Activated naive CD8-positive, alpha-beta T cell treated with anti-CD3 and anti-CD28 coated beads, Interleukin-2, amount 10 ng/mL, durations not matched to agents 7 days and 5 days (primary cell): ENCODE results near the gene B3GNT9. TPM values are rescaled to one million over a fixed set of nuclear protein-coding genes. Genes with fewer than 3 reads are reported as not detected.
A peak's percentile ranks its signal among the peaks of the same experiment; 100 is the strongest.

ENCODE experiments used
- ATAC-seq: fragments of 150-1000 bp; cut with Tn5 transposase; one replicate; pipeline ENCODE4 v1.10.0; 2021; ENCODE audit warnings: low read depth, moderate library complexity
- POLR2A ChIA-PET: fragments of 350-600 bp; sonication (Branson Sonifier 250); formaldehyde crosslinking; loops from one replicate; lab custom pipeline; 2021; ENCODE audit warnings: antibody characterized with exemption; lab: Charles Lee
- DNase-seq: peaks from one replicate; pipeline ENCODE4 v3.0.0; 2021
- H3K27ac Mint-ChIP-seq: one replicate; pipeline ENCODE4 v1.8.0; 2022; ENCODE audit warnings: mild to moderate bottlenecking, mixed read lengths
- H3K27me3 Mint-ChIP-seq: one replicate; pipeline ENCODE4 v1.8.0; 2022; ENCODE audit warnings: mild to moderate bottlenecking, moderate library complexity, mixed read lengths
- H3K36me3 Mint-ChIP-seq: one replicate; pipeline ENCODE4 v1.8.0; 2021; ENCODE audit warnings: mild to moderate bottlenecking, mixed read lengths
- H3K4me1 Mint-ChIP-seq: one replicate; pipeline ENCODE4 v1.8.0; 2021; ENCODE audit warnings: mixed read lengths
- H3K4me3 Mint-ChIP-seq: one replicate; pipeline ENCODE4 v1.8.0; 2022; ENCODE audit warnings: mild to moderate bottlenecking, moderate library complexity, mixed read lengths
- H3K9me3 Mint-ChIP-seq: one replicate; pipeline ENCODE4 v1.8.0; 2021; ENCODE audit warnings: mixed read lengths
- total RNA-seq, 2 experiments: library from RNA; stranded (reverse); gene quantifications; one replicate each; pipeline ENCODE4 v1.2.3, GENCODE V29; 2021

The B3GNT9 gene
- total RNA-seq, 2 experiments from 2014 or later: 9.0 to 10.1 TPM

DNA sequence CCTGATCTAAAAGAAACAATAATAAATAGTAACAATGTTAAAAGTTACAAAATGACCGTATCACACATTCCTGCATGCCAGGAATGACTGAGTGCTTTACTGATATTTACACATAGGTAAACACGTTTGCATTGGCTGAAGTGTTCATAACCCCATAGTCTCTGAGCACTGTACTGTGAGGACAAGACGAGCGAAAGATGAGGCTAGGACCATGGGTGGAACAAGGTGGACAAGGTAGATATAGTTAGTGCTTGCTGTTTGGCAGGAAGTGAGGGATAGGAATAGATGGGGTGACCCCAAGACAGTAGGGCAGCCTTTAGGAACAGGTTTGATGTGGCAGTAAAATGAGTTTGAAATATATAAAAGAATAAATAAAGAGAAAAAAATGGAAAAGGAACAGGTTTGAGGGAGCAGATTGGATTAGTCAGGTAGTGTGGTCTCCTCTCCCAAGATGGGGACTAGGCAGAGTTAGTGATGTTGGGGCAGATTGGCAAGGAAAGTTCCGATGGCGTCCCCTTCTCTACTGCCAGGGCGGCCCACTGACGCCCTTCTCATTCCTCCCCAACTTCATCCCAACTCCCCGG is 40.7 kb upstream of the B3GNT9 start:
- no peak for DNase-seq
- Mint-ChIP-seq H3K4me3 (peak overlapping the region; percentile 95), H3K27ac (peak overlapping the region; percentile 84), H3K9me3 (no peaks in the 10 kb centered on the region), H3K36me3 (peaks cover 12% of the 10 kb centered on the region), H3K4me1 (peaks cover 27% of the 10 kb centered on the region), H3K27me3 (peaks cover 4% of the 10 kb centered on the region)
- ATAC-seq: peak; percentile 45
- POLR2A ChIA-PET: interaction anchor here (0.7 to 1.0 kb wide), 2 partner anchors 26 to 208 kb away, joined by 3 to 4 read pairs; partner anchors contain the start of gene HSF4

DNA sequence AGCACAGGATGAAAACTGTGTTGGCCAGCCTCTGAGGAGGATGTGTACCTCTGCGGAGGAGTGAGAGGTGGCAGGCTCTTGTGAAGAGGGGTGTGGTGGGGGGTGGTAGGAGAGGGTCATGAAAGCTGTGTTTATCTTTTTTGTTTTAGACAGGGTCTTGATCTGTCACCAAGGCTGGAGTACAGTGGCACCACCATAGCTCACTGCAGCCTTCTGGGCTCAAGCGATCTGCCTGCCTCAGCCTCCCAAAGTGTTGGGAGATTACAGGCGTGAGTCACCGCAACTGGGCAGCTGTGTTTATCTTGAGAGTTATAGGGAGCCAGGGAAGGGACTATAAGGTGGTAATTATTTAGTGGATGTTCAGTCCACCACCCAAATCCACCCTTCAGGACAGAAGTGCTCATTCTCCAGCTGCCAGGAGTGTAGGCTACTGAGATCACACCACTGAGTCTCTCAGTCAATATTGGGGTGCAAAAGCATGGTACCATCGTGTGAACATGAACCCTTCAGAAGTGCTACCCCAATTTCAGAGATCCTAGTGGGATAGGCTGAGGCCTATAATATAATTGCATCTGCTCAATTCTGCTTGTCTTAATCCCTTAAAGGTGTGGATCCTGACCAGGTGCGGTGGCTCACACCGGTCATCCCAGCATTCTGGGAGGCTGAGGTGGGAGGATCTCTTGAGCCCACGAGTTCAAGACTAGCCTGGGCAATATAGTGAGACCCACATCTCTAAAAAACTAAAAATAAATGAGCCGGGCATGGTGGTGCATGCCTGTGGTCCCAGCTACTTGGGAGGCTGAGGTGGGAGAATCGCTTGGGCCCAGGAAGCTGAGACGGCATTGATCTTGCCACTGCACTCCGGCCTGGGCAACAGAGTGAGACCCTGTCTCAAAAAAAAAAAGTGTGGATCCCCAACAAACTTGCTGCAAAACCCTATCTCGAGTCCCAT is 39.9 kb upstream of the B3GNT9 start:
- DNase-seq (no peak), ATAC-seq (no peak)
- H3K9me3 Mint-ChIP-seq: no peaks in the 10 kb centered on the region
- peaks cover 7% of the 10 kb centered on the region for H3K27me3 Mint-ChIP-seq
- peaks cover 24% of the 10 kb centered on the region for H3K4me1 Mint-ChIP-seq
- POLR2A ChIA-PET: interaction anchor here (0.5 to 0.6 kb wide), 2 partner anchors 37 to 177 kb away, joined by 3 read pairs; no protein-coding TSS in a partner anchor
- H3K36me3 Mint-ChIP-seq: peaks cover 6% of the 10 kb centered on the region
- no peak overlapping the region for H3K4me3 Mint-ChIP-seq
- peak overlapping the region; percentile 84 for H3K27ac Mint-ChIP-seq

DNA sequence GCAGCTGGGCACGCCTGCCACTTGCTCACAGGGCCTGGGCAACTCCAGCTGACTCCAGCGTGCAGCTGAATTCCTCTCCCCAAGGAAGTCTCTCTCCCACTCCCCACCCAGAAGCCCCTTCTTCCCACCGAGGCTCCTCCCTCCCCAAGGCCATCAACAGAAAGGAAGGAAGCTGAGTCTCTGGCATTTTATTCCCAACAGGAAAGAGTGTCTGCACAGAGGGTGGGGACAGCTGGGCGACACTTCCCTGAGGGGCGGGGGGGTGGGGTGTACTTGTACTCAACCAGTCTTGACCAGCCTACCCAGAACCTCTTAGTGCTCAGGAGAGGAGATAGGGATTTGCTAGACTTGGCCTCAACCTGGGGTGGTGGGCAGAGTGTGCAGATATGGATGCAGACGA is 39.2 kb upstream of the B3GNT9 start, which contains the start of gene EXOC3L1:
Gene EXOC3L1 (minus strand): TSS at position 96 of the 400 bp plus-strand sequence. CDS start 460 bp downstream, outside the sequence.
- Mint-ChIP-seq H3K4me3 (no peak within 1 kb of the TSS), H3K27me3 (peaks cover 14% of the 10 kb centered on the region), H3K4me1 (peaks cover 31% of the 10 kb centered on the region), H3K27ac (no peak within 1 kb of the TSS), H3K9me3 (no peaks in the 10 kb centered on the region), H3K36me3 (peaks cover 4% of the 10 kb centered on the region)
- no peak for DNase-seq
- no peak for ATAC-seq
- POLR2A ChIA-PET: interaction anchor here (0.6 kb wide), 1 partner anchor 177 kb away, joined by 3 read pairs; no protein-coding TSS in a partner anchor

DNA sequence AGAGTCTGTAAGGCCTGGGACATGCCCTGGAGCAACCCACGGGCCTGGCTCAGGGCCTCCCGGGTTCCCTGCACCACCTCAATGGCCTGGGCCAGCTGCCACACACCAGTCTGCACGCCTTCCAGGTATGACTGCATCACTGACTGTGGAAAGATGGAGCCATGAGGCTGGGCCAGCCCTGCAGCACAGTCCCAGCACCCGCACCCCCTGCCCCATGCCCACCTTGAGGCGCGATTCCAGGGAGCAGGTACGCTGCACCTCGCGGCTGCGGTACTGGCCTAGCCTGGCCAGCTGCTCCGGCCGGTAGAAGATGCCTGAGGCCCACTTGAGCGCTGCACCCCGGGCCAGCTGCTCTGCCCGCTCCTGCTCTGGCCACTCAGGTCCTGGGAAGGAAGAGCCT is 38.0 kb upstream of the B3GNT9 start:
- H3K4me3 Mint-ChIP-seq: no peak overlapping the region
- H3K27ac Mint-ChIP-seq: no peak overlapping the region
- DNase-seq (no peak), ATAC-seq (no peak)
- POLR2A ChIA-PET: no interaction called here
- H3K4me1 Mint-ChIP-seq: peaks cover 28% of the 10 kb centered on the region
- no peaks in the 10 kb centered on the region for H3K9me3 Mint-ChIP-seq
- peaks cover 14% of the 10 kb centered on the region for H3K27me3 Mint-ChIP-seq
- H3K36me3 Mint-ChIP-seq: peaks cover 4% of the 10 kb centered on the region

DNA sequence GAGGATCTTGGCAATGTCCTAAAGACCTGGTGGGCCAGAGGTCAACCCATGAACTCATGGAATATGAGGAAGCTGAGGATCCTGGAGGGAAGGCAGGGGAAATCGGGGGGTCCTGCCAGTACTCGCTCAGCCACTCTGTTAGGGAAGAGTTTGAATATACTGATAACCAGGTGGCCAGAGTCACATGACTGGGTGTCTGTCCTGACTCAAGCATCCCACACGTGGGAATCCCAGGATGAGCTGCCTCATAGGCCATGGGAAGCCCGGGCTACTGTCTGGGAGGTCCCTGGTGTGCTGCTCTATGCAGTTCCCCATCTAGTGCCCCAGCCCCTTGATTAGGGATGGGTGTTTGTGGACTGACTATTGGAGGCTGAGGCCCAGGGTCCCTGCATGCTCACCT is 37.5 kb upstream of the B3GNT9 start:
- DNase-seq (no peak), ATAC-seq (no peak)
- H3K9me3 Mint-ChIP-seq: no peaks in the 10 kb centered on the region
- POLR2A ChIA-PET: no interaction called here
- H3K4me3 Mint-ChIP-seq: no peak overlapping the region
- peak overlapping the region; percentile 34 for H3K27ac Mint-ChIP-seq
- peaks cover 14% of the 10 kb centered on the region for H3K27me3 Mint-ChIP-seq
- H3K4me1 Mint-ChIP-seq: peaks cover 23% of the 10 kb centered on the region
- peaks cover 4% of the 10 kb centered on the region for H3K36me3 Mint-ChIP-seq

DNA sequence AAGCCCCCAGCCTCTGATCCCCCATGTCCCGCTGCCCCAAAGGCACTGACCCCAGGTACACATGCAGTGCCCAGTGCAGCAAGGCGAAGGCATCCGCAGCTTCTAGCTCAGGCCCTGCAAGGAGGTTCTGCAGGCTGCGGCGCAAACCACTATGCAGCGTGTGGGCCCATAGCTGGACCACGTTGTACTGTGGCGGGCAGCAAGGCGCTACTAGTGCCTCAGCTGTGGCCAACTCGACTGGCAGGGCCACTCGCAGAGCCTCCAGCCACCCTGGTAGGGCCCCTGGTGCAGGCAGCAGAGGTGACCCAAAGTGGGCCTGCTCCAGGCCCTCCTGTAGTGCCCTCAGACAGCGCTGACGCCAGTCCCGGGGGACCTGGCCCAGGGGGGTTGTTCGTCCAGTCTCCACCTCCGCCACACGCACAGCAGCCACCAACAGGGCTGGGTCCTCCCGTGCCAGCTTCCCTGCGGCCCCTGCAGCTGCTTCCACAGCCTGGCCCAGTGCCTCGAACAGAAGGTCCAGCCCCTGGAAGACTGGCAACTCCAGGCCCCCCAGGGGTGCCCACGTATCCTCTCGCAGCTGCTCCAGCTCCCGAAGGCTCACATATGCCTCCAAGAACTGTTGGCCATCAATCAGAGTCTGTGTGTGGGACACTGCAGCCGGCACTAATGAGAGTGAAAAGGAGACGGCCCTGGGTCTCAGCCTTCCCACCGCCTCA is 36.5 kb upstream of the B3GNT9 start:
- POLR2A ChIA-PET: no interaction called here
- no peaks in the 10 kb centered on the region for H3K9me3 Mint-ChIP-seq
- DNase-seq (no peak), ATAC-seq (no peak)
- no peak overlapping the region for H3K27ac Mint-ChIP-seq
- no peak overlapping the region for H3K4me3 Mint-ChIP-seq
- no peaks in the 10 kb centered on the region for H3K36me3 Mint-ChIP-seq
- H3K4me1 Mint-ChIP-seq: peaks cover 14% of the 10 kb centered on the region
- H3K27me3 Mint-ChIP-seq: peaks cover 14% of the 10 kb centered on the region

DNA sequence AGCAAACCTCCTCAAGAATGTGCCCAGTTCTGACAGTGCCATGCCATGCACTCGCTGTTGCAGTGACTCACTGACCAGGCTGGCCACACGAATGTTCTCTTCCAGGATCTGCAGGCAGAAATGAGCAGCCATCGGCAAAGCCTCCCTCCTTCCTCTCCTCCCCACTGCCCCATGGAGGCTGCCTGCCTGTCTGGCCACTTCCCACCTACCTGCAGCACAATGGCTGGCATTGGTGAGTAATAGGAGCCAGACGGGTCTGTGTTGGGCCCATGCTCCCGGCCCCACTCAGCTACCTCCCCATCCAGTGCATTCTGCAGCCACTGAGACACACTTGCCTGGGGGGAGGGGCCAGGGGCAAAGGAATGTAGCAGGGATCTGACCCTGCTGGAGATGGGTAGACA is 35.8 kb upstream of the B3GNT9 start:
- Mint-ChIP-seq H3K27ac (no peak overlapping the region), H3K4me1 (peaks cover 11% of the 10 kb centered on the region), H3K27me3 (peaks cover 14% of the 10 kb centered on the region), H3K36me3 (no peaks in the 10 kb centered on the region), H3K9me3 (no peaks in the 10 kb centered on the region), H3K4me3 (no peak overlapping the region)
- ATAC-seq: no peak
- DNase-seq: no peak
- POLR2A ChIA-PET: no interaction called here

DNA sequence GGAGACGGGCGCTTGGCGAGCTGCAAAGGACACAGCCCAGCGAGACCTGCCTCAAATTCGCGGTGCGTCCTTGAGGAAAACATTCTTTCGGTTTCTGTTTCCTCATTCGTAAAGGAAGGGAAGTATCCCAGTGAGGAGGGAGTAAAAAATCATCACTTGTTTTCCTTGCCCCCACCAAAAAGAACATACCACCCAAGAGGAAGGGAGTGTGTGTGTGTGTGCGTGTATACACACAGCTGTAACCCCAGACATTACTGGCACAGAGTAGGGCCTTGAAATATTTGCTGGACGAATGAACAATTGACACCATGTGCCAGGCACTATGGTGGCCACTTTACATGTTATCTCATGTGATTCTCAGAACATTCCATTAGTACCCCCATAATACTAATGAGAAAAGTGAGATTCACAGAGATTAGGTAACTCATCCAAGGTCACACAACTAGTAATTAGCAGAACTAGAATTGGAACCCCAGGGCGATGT is 34.9 kb upstream of the B3GNT9 start:
- Mint-ChIP-seq H3K4me3 (peak overlapping the region; percentile 86), H3K9me3 (no peaks in the 10 kb centered on the region), H3K27ac (no peak overlapping the region), H3K36me3 (no peaks in the 10 kb centered on the region), H3K27me3 (peaks cover 14% of the 10 kb centered on the region), H3K4me1 (peaks cover 8% of the 10 kb centered on the region)
- DNase-seq: no peak
- ATAC-seq: no peak
- POLR2A ChIA-PET: interaction anchor here (0.8 to 3.4 kb wide), 7 partner anchors 26 to 202 kb away, joined by 3 to 14 read pairs (median 4); partner anchors contain the start of genes B3GNT9, FBXL8 and TRADD

DNA sequence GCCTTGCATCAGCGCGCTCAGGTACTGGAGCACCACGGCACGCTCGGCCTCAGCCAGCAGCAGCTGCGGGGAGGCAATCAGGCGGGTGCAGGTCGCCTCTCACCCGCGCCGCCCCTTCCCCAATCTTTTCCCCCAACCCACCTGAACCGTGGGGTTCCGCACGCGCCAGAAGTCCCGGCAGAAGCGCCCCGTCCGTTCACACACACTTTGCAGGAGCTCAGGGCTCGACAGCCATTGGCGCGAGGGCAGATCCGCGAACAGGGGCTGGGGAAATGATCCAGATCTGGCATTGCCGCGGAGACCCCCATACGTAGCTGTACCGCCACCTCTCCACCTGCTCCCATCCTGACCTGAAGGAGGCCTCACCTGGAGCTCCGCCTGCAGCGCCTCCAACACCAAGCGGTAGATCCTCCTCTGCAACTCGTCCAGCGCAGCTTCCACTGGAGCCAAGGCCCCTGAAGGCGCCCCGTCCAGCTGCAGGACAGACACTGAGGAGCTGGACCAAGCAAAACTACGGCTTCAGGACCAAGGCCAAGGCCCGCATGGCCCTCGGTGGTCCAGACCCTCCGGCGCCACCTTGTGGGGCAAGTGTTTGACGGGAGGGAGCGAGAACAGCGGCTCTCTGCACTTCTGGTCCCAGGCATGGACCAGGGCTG is 34.3 kb upstream of the B3GNT9 start:
- peak; percentile 24 for ATAC-seq
- no peaks in the 10 kb centered on the region for H3K9me3 Mint-ChIP-seq
- no peaks in the 10 kb centered on the region for H3K36me3 Mint-ChIP-seq
- DNase-seq: peak; percentile 90
- H3K27ac Mint-ChIP-seq: peak overlapping the region; percentile 76
- POLR2A ChIA-PET: interaction anchor here (0.8 to 3.4 kb wide), 9 partner anchors 9 to 201 kb away, joined by 3 to 14 read pairs (median 4); partner anchors contain the start of genes B3GNT9, FBXL8 and TRADD
- H3K27me3 Mint-ChIP-seq: peaks cover 14% of the 10 kb centered on the region
- H3K4me1 Mint-ChIP-seq: peaks cover 8% of the 10 kb centered on the region
- H3K4me3 Mint-ChIP-seq: peak overlapping the region; percentile 86

DNA sequence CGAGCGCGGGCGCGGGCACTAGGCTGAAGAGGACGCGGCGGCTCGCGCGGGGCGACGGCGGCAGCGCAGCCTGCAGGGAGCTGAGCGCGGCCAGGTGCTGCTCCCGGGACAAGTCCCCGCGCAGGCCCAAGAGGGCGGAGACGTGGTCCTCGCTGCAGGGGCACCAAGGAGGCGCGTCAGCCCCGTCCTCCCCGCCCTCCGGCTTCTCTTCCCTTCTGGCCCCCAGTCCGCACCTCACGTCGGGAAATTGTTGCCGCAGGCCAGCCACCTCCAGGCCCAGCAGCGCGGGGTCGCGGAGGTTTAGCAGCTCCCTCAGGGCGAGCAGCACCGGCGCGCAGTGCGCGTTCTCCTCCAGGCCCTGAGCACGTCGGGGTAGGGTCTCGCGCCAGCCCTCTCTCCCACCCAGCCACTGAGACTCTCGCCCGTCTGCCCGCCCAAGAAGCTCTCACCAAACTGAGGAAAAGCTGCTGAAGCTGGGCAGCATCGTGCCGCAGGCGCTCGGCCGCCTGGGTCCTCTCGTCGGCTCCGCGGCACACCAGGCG is 33.7 kb upstream of the B3GNT9 start:
- Mint-ChIP-seq H3K27me3 (peaks cover 14% of the 10 kb centered on the region), H3K4me3 (peak overlapping the region; percentile 86), H3K36me3 (no peaks in the 10 kb centered on the region), H3K4me1 (peaks cover 8% of the 10 kb centered on the region), H3K9me3 (no peaks in the 10 kb centered on the region), H3K27ac (no peak overlapping the region)
- DNase-seq: no peak
- POLR2A ChIA-PET: interaction anchor here (1.2 to 3.4 kb wide), 8 partner anchors 8 to 201 kb away, joined by 3 to 14 read pairs (median 4); partner anchors contain the start of genes FBXL8 and TRADD
- ATAC-seq: peak; percentile 2

DNA sequence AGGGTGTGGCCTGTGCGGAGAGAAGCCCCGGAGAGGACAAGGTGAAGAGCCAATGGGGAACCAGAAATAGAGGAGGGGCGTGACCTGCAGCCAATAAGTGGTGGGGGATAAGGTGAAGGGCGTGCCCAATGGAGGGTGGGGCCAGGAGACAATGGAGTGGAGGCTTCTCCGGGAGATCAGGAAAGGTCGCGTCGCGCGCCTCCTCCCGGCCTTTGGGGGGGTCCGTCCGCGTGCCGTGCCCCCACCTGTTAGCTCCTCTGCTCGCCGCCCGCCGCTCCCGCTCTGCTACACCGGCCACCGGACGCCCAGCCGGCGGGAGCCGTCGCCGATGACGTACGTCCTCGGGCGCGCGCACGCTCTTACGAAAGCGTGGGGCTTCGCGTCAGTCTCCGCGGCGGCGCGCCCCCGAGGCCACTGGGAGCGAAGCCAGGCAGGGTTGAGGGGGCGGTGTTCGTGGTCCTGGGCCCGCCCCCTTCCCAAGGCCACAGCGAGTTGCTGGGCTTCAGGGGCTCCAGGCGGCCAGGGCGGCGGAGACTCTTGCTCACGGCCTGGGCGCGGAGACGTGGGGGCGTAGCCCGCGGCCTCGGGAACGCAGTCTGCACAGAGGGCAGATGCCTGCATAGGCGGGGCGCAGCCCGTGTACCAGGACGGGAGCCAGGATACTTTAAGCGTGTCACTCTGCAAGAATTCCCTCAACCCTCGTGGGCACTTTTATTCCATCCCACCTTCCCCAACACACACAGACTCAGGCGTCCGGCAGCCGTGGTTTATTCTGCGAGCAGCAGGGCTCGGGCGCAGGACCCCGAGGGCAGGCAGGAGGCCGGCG is 33.0 kb upstream of the B3GNT9 start, which contains the start of gene MATCAP1:
Gene MATCAP1 (minus strand): TSS at position 337 of the 826 bp plus-strand sequence. CDS start 3,353 bp downstream, outside the sequence.
- Mint-ChIP-seq H3K27me3 (peaks cover 14% of the 10 kb centered on the region), H3K9me3 (no peaks in the 10 kb centered on the region), H3K4me1 (peaks cover 10% of the 10 kb centered on the region), H3K36me3 (peaks cover 1% of the 10 kb centered on the region), H3K4me3 (peak within 1 kb of the TSS; percentile 86), H3K27ac (no peak within 1 kb of the TSS)
- peak; percentile 97 for DNase-seq
- POLR2A ChIA-PET: interaction anchor here (1.0 to 3.4 kb wide), 7 partner anchors 8 to 170 kb away, joined by 3 to 14 read pairs (median 4); partner anchors contain the start of genes FBXL8 and TRADD
- peak; percentile 93 for ATAC-seq
